Fibroblast of lung (primary cell): Measurements from ENCODE around the gene MUC21. TPM values are rescaled to one million over a fixed set of nuclear protein-coding genes. Genes with fewer than 3 reads are reported as not detected.

ENCODE experiments used
- DNase-seq, 2 donors: peaks; one replicate each; pipeline versions ENCODE4 v3.0.0 to v3.0.0-alpha.2; 2010; ENCODE audit warnings: low read depth in 2 of 2
- H2AFZ ChIP-seq: 2 replicates; pipeline ENCODE4 v1.5.1; 2012; ENCODE audit warnings: low read length, control low read depth, inconsistent platforms
- H3K27ac ChIP-seq: 2 replicates; pipeline ENCODE4 v1.5.1; 2011; ENCODE audit warnings: low read length, control low read depth; ENCODE audit not compliant: insufficient read depth
- H3K27me3 ChIP-seq: 2 replicates; pipeline ENCODE4 v1.5.1; 2011; ENCODE audit warnings: mild to moderate bottlenecking, low read length; ENCODE audit not compliant: control insufficient read depth, insufficient read depth
- H3K36me3 ChIP-seq: 2 replicates; pipeline ENCODE4 v1.5.1; 2011; ENCODE audit warnings: low read length; ENCODE audit not compliant: control insufficient read depth, insufficient read depth
- H3K4me1 ChIP-seq: 2 replicates; pipeline ENCODE4 v1.5.1; 2011; ENCODE audit warnings: low read length; ENCODE audit not compliant: control insufficient read depth, insufficient read depth; ENCODE audit errors: extremely low read depth
- H3K4me2 ChIP-seq: 2 replicates; pipeline ENCODE4 v1.5.1; 2011; ENCODE audit warnings: low read length, control low read depth; ENCODE audit not compliant: insufficient read depth; ENCODE audit errors: extremely low read depth
- H3K4me3 ChIP-seq, 4 experiments: fragments of 200-600 bp in 1 of 4; sonication (generic) in 1 of 4; replicated peaks in 1 of 4; 2 replicates each; pipeline ENCODE4 v1.5.1; 2011 to 2016; ENCODE audit warnings: low read length in 4 of 4, low read depth in 3 of 4, mild to moderate bottlenecking in 3 of 4, control low read depth in 2 of 4, inconsistent platforms in 1 of 4, mixed read lengths in 1 of 4; ENCODE audit not compliant: insufficient read depth in 1 of 4; ENCODE audit errors: control extremely low read depth in 1 of 4
- H3K79me2 ChIP-seq: 2 replicates; pipeline ENCODE4 v1.5.1; 2012; ENCODE audit warnings: mild to moderate bottlenecking, low read length, inconsistent platforms; ENCODE audit not compliant: control insufficient read depth, insufficient read depth
- H3K9ac ChIP-seq: 2 replicates; pipeline ENCODE4 v1.5.1; 2011; ENCODE audit warnings: mild to moderate bottlenecking, low read length, control low read depth; ENCODE audit not compliant: insufficient read depth
- H3K9me3 ChIP-seq: 2 replicates; pipeline ENCODE4 v1.5.1; 2012; ENCODE audit warnings: low read depth, low read length; ENCODE audit not compliant: control insufficient read depth, insufficient read depth
- H4K20me1 ChIP-seq: 2 replicates; pipeline ENCODE4 v1.5.1; 2011; ENCODE audit warnings: low read length; ENCODE audit not compliant: control insufficient read depth, insufficient read depth; ENCODE audit errors: extremely low read depth
- CTCF ChIP-seq, 2 donors: IDR thresholded peaks in 1 of 2; conservative IDR thresholded peaks in 1 of 2; 1 replicate in 1 of 2; 2 replicates in 1 of 2; pipeline ENCODE4 v1.5.1; 2011 to 2012; ENCODE audit warnings: low read length in 2 of 2, control low read depth in 1 of 2, inconsistent platforms in 1 of 2, low read depth in 1 of 2, mild to moderate bottlenecking in 1 of 2
- EZH2 ChIP-seq: IDR thresholded peaks from 2 replicates; pipeline ENCODE4 v1.5.1; 2012; ENCODE audit warnings: low read length, control low read depth, mild to moderate bottlenecking; ENCODE audit errors: missing control alignments
- polyA plus RNA-seq, 2 donors: library from polyadenylated mRNA; depleted of rRNA in 1 of 2; stranded (reverse) in 1 of 2; unstranded in 1 of 2; fragments of >200 nt; gene quantifications; 2 replicates each; pipeline ENCODE4 v1.2.1, GENCODE V29; 2011 to 2012; ENCODE audit warnings: missing spikeins in 1 of 2
- total RNA-seq: library from RNA; depleted of rRNA; stranded (reverse); fragments of >200 nt; gene quantifications from 2 replicates; pipeline ENCODE4 v1.2.1, GENCODE V29; 2014

Gene MUC21
- total and polyA plus RNA-seq, 2 donors (not counting 1 experiment from before 2014, with no cell fraction given) = not detected

- Histone ChIP-seq H3K79me2 (no peaks in the 10 kb centered on the region), H3K4me3 (no peak overlapping the region), H3K9ac (no peak overlapping the region), H3K27ac (no peak overlapping the region), H4K20me1 (no peaks in the 10 kb centered on the region), H3K27me3 (no peaks in the 10 kb centered on the region), H3K36me3 (no peaks in the 10 kb centered on the region), H3K4me2 (no peak overlapping the region), H3K9me3 (no peaks in the 10 kb centered on the region), H2AFZ (no peak overlapping the region), H3K4me1 (peaks cover 6% of the 10 kb centered on the region)
- TF ChIP-seq CTCF (conservative IDR thresholded peaks at IDR 0.05 in 1 of 2, IDR thresholded peaks at IDR 0.05 in 1 of 2; ENCODE audit: low read depth in 1 of 2, low read length in 2 of 2) (no peak), EZH2 (no peak)
- peak in 1 of 2 donors; percentile 17 for DNase-seq
Measured at GRCh38 chr6:30985490-30985889, 2.0 kb downstream of the MUC21 start.

- H3K27me3 ChIP-seq = no peaks in the 10 kb centered on the region
- no peak overlapping the region for H3K4me2 ChIP-seq
- no peaks in the 10 kb centered on the region for H3K79me2 ChIP-seq
- TF ChIP-seq CTCF (conservative IDR thresholded peaks at IDR 0.05 in 1 of 2, IDR thresholded peaks at IDR 0.05 in 1 of 2; ENCODE audit: low read depth in 1 of 2, low read length in 2 of 2) = no peak
- TF ChIP-seq EZH2 = no peak
- no peak for DNase-seq
- H3K9ac ChIP-seq = no peak overlapping the region
- no peak overlapping the region for H3K27ac ChIP-seq
- H3K4me3 ChIP-seq = no peak overlapping the region
- H3K9me3 ChIP-seq = no peaks in the 10 kb centered on the region
- H3K36me3 ChIP-seq = no peaks in the 10 kb centered on the region
- no peak overlapping the region for H2AFZ ChIP-seq
- H3K4me1 ChIP-seq = peaks cover under 1% of the 10 kb centered on the region
- H4K20me1 ChIP-seq = no peaks in the 10 kb centered on the region
Measured at GRCh38 chr6:30987304-30987703, 3.8 kb downstream of the MUC21 start.

- H3K27ac ChIP-seq = no peak overlapping the region
- H3K27me3 ChIP-seq = no peaks in the 10 kb centered on the region
- TF ChIP-seq CTCF (conservative IDR thresholded peaks at IDR 0.05 in 1 of 2, IDR thresholded peaks at IDR 0.05 in 1 of 2; ENCODE audit: low read depth in 1 of 2, low read length in 2 of 2) (no peak), EZH2 (no peak)
- H3K4me1 ChIP-seq = no peaks in the 10 kb centered on the region
- no peaks in the 10 kb centered on the region for H4K20me1 ChIP-seq
- no peaks in the 10 kb centered on the region for H3K79me2 ChIP-seq
- H3K36me3 ChIP-seq = no peaks in the 10 kb centered on the region
- H3K9me3 ChIP-seq = no peaks in the 10 kb centered on the region
- H2AFZ ChIP-seq = no peak overlapping the region
- no peak for DNase-seq
- no peak overlapping the region for H3K9ac ChIP-seq
- H3K4me3 ChIP-seq = no peak overlapping the region
- H3K4me2 ChIP-seq = no peak overlapping the region
Measured at GRCh38 chr6:30988209-30988825, 4.8 kb downstream of the MUC21 start.
